ENCODE measurements around the gene TMEM204.

DNA sequence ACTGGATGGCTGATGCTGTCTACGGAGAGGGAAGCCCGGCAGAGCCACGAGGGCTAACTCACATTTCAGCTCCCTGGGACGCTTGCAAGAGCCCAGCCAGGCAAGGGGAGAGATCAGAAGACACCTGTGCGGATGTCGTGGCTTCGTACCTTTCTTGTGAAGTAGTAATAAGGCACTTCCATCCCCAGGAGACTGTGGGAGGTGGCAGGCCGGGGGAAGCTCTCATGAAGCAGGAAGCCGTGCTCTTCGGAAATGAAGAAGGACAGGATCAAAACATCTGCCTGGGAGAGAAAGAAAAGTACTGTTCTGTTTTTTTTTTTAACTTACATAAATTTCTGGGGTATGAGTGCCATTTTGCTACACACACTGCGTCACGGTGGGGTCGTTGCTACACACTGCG, 28.4 kb downstream of the TMEM204 start:
- TF ChIP-seq EGR1 (IDR thresholded peaks at IDR 0.05) (no peak), MAX (IDR thresholded peaks at IDR 0.05) (no peak), EP300 (IDR thresholded peaks at IDR 0.05; ENCODE audit: borderline replicate concordance) (no peak), TAF1 (IDR thresholded peaks at IDR 0.05; ENCODE audit: low read depth) (no peak), CEBPB (IDR thresholded peaks at IDR 0.05) (no peak), TCF12 (IDR thresholded peaks at IDR 0.05; ENCODE audit: low read depth) (no peak), REST (IDR thresholded peaks at IDR 0.05; ENCODE audit: low read depth) (no peak)

Data from Ishikawa (cell line).